Activated CD4-positive, CD25-positive, alpha-beta regulatory T cell treated with anti-CD3 and anti-CD28 coated beads, Interleukin-2, amount 50 U/mL, for 16 hours (primary cell): ENCODE data around the gene TMEM156.
A peak's percentile ranks its signal among the peaks of the same experiment; 100 is the strongest.

ENCODE experiments used
- DNase-seq: peaks from one replicate; pipeline ENCODE4 v3.0.0-alpha.2; 2020; ENCODE audit warnings: low read depth, low spot score

Gene TMEM156, protein sequence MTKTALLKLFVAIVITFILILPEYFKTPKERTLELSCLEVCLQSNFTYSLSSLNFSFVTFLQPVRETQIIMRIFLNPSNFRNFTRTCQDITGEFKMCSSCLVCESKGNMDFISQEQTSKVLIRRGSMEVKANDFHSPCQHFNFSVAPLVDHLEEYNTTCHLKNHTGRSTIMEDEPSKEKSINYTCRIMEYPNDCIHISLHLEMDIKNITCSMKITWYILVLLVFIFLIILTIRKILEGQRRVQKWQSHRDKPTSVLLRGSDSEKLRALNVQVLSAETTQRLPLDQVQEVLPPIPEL

DNA sequence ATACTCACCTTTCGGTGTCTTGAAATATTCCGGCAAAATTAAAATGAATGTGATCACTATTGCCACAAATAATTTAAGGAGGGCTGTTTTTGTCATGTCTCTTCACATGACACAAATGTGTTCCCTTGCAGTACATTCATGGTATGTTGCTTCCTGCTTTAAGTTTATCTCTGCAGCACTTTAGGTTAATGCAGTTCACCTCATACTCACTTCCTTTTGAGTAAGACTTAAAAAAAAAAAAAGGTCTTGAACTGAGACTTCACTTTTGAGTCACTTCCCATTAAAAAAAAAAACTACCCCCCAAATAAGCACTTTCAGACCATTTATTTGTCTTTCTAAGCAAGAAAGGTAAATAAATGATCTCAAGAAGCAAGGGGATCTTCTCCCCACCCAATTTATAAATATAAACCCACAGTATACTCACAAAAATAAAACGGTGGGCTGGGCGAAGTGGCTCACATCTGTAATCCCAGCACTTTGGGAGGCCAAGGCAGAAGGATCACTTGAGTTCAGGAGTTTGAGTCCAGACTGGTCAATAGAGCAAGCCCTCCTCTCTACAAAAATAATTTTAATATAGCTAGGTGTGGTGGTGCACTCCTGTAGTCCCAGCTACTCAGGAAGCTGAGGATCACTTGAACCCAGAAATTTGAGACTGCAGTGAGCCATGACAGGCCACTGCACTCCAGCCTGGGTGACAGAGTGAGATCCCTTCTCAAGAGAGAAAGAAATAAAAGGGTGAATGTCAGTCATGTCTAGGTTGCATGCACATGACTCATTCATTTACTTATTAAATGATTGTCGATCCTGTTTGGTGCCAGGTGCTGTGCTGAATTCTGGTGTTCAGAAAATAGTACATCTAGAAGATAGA is at the start of gene TMEM156:
TSS of gene TMEM156 (minus strand) at position 192 of the 868 bp plus-strand sequence. CDS start at position 96, 96 bp downstream.
- no peak for DNase-seq

DNA sequence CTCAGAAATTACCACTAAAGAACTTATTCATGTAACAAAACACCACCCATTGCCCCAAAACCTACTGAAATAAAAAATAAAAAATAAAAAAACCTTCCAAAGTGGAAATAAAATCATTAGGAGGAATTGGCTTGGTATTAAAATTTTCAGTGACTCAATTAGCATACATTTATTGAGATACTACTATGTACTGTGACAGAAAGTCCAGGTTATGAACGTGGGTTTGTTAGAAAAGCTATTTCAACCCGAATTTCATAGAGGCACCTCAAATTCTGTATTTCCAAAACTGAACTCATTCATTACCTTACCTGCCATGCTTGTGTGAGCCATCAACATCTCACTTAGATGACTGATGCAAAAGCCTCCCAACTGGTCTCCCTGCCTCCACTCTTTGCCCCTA is 46.6 kb upstream of the TMEM156 start:
- no peak for DNase-seq

DNA sequence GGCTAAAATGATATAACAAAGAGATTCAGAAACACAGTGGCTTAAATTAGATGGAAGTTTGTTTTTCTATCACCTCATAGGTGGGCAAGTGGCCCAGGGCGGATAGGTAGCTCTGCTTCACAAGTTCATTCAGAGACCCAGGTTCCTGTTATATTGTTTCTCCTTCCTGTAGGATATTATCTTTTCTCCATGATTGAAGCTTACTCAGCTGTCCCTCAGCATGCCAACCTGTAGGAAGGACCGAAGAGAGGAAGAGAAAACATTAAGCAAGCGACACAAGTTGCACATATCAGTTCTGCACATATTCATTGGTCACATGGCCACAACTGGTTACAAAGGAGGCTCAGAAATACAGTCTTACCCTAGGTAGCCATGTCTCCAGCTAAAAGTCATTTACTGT is 36.7 kb upstream of the TMEM156 start:
- DNase-seq: no peak

DNA sequence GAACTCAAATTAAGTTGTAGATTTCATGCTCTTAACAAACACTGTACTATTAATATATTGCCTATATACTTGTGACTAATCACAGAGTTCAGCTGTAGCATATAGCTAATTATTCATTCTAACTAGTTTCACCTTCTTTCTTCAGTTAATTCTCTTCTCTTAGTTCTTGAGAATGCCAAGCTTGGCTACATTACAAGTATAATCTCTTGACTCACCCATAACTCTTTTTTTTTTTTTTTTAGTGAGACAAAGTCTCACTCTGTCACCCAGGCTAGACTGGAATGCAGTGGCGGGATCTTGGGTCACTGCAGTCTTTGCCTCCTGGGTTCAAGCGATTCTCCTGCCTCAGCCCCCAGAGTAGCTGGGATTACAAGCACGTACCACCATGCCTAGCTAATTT is 35.2 kb upstream of the TMEM156 start:
- DNase-seq: no peak

DNA sequence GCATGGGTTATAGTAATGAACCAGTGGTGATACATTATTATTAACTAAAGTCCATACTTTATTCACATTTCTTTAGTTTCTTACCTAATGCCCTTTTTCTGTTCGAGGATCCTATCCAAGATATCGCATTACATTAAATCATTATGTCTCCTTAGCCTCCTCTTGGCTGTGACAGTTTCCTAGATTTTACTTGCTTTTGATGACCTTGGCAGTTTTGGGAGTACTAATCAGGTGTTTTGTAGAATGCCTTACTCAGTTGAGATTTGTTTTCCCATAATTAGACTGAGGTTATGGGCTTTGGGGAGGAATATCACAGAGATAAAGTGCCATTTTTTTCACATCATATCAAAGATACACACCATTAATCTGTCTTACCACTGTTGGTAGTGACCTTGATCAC is 34.8 kb upstream of the TMEM156 start:
- no peak for DNase-seq

DNA sequence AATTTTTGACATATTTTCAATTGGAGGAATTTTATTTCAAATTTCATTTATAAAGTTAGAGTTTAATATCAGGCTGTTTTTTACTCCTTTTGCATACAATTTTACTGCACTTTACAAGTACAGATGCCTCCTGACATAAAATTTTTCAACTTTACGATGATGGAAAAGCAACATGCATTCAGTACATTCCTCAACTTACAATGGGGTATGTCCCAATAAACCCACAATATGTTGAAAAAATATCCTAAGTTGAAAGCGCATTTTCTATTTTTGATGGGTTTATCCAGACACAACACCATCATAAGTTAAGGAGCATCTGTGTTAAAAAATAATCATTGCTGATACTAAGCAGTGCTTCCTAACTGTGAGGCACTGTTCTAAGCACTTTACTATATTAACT is 34.2 kb upstream of the TMEM156 start:
- DNase-seq: no peak

DNA sequence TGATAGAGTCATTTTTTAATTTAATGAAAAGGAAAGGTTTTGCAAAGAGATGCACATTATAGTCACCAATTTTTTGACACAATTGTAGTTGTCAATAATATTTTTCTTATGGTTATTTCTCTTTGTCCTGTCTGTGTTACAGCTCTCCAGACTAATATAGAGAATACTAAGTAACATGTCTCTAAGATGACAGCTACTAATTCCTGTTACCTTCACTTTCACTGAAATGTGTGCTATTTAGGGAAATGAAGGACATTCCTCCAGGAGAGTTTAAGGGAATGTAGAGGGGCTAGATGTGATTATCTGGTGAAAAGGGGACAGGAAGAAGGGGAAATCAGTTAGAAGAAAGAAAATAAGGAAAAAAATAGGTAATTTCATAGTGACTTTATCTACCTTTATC is 31.2 kb upstream of the TMEM156 start:
- DNase-seq: no peak

DNA sequence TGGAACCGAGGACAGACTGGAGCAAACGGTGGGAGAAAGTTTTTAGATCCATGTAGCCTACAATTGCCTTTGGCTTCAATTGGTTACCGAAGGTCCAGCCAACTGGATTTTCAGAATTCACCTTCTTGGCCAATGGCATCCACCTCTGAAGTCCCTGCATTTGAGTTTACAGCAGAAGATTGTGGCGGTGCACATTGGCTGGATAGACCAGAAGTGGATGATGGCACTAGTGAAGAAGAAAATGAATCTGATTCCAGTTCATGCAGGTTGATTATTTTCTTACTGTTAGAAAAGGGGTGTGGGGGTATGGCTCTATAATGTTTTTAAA is 30.5 kb upstream of the TMEM156 start:
- DNase-seq: no peak

DNA sequence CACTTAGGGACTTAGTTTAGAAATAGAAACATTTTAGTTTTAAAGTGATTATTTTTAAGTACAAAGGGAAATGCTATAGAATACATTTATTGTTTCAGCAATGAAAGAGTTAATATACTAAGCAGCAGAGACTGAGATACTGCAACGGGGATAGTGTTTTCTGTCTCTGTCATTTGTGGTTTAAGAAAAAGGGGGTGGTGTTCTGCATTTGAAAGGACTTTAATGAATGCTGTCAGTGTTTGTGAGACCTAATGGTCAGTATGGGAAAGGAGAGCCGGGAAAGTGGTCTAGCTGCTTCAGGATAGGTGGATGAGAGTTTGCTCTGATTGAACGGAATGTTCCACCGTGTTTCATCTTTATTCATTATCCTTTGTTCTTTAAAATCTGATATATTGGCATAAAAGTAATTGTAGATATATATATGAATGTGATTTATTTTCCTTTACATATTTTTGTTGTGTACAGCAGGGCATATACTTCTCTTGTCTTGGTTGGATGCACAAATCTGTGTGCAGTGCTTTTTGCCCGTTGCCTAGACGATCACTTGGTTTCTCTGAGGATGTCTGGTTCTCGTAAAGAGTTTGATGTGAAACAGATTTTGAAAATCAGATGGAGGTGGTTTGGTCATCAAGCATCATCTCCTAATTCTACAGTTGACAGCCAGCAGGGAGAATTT is 30.0 kb upstream of the TMEM156 start, which contains the start of gene KLHL5:
TSS of gene KLHL5 (plus strand) at position 139 of the 676 bp plus-strand sequence. CDS start at position 560, 421 bp downstream.
- no peak for DNase-seq

DNA sequence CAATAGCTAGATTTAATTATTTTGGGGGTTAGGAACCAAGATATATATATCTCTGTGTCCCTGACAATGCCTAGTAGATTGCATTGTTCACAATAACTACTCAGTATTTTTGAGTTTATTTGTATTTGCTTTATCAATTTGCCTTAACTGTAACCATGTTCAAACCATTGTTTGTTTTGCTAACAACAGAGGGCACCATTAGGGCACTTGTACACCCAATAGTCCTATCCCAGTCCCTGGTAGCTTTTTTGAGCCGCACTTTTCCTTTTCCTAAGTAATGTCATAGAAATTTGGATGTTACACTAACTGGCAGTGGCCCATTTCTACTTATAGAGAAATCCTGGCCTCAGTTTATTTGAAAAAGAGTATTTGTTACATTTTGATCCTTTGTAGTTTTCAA is 29.2 kb upstream of the TMEM156 start:
- no peak for DNase-seq

DNA sequence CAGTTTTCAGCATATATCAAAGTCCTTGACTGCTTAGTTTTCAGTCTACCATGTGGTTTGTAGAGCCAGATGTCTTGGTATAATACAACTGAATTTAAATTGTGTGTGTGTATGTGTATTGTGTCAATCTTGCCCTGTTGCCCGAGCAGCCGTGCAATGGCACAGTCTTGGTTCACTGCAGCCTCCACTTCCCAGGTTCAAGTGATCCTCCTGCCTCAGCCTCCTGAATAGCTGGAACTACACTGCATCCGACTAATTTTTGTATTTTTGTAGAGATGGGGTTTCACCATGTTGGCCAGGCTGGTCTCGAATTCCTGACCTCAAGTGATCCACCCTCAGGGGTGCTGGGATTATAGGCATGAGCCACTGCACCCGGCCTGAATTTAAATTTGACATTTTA is 23.8 kb upstream of the TMEM156 start:
- DNase-seq: no peak

DNA sequence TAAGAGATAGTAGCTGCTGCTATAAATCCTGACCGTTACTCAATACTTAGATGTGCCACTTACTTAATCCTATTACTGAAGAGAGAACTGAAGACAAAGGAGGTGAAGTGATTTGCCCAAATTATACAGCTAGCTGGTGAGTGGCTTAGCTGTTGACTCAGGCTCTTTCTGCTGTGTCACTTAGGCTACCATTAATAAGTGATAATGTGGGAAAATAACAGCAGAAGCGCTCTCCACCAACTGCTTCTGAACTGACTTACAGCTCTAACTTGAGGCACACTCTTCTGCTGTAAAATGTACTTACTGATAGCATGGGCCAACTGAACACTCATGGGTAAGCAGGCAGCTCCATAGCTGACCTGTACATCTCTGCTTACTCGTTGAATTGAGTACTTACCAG is 22.3 kb upstream of the TMEM156 start:
- no peak for DNase-seq

DNA sequence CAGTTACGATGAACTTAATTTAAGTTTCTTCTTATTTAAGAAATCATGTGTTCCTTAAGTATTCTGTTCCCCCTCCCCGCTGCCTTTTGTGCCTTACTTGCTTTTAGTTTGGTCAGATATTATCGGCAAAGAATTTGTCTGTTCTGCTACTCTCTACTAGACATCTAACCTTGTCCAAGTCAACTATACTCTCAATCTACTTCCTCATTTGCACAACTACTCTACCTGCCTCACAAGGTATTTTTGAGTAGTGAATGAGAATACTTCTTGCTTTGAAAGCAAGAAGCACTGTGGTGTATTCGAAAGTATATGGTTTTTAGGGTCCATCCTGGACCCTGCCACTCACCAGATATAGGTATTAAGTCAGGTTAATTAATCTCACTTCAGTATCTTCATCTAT is 21.8 kb upstream of the TMEM156 start:
- no peak for DNase-seq

DNA sequence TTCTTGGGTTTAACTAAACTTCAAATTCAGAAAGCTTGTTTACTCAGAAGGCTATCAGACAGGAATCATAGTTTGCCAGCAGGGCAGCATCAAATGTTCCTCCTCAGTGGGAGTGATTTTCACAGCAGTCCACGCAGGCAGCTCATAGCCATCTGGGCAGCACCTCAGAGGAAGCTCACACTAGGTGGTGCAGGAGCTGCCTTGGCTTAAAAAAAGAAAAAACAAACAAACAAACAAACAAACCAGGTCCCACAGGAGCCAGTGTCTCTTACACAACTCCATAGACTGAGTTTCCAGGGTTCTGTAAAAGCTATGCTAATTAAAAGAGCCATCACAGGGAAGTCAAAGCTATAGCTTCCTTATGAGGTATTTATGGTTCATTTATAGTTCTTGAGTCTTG is 19.3 kb upstream of the TMEM156 start:
- DNase-seq: no peak

DNA sequence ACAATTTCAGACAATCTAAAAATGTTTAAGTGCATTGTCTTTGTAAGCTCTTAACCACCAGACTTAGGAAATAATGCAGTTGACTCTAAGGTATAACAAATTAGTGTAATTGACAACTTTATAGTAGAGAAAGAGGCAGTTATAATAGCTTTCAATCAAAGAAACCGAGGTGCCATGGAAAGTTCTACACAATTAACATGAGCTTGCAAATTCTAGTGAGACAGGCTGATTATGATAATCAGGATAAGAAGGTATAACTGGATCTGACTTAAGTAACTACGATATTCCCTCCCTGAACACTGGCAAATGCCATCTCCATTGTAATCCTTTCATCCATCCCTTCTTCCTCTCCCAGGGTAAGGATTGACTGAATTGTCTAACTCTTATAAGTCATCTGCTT is 18.4 kb upstream of the TMEM156 start:
- no peak for DNase-seq

DNA sequence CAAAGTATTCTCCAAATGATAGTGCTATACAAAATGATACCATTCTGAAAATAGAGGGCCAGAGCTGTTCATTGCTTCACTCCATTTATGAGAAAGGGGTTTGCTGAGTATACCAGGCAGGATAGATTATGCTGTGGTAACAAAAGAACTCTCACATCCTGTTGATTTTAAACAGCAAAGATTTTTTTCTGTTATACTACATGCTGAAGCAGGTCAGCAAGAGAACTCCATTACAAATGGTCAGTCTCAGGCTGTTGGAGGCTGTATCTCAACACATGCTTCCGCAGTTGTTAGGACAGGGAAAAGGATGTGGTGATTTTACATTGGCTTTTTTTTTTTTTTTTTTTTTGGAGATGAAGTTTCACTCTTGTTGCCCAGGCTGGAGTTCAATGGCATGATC is 16.1 kb upstream of the TMEM156 start:
- DNase-seq: no peak

DNA sequence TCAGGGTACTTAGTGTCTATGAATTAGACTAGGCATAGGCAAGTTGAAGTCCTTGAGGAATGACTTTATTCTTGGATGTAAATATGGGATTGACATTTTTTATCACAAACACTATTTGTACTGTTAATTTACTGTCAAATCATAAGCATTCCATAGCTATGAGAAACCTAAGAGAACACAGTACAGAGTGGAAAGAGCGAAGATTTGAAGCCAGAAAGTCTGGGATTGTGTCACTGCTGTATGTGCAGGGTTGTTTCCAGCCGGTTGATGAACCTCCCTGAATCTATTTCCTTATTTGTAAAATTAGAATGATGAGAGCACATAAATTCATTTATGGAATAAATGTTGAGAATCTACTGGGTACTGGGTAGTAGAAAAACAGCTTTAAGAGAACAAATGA is 15.5 kb upstream of the TMEM156 start:
- no peak for DNase-seq

DNA sequence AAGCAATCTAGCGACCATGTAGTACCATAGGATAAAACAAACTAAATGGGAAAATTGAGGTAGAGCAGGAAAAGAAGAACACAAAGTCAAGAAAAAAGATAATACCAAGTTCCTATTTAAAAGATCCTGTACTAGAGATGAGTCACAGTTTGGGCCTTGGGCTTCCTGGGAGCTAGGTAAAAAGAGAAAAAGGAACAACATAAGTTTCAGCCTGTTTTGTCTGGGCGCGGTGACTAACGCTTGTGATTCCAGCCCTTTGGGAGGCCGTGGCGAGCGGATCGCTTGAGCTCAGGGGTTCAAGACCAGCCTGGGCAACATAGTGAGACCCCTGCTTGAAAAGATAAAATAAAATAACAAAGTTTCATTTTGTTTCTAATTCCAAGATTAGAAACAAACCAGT is 14.0 kb upstream of the TMEM156 start:
- no peak for DNase-seq

DNA sequence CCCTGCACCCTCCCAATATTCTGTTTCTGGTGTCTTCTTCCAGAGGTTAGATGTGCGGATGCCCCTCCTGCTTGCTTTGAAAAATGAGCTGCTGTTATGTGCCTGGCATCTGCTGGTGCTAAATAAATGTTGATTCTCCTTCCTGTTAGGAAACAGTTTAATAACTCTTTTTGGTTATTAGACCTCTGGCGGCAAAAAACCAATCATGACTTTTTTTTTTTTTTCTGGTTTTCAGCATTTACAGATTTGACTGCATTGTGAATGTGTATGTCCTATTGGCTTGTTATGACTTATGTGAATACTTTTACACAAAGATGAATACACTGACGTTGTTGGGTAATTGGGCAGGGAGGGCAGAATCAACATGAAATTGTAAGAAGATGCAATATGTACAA is 13.6 kb upstream of the TMEM156 start:
- DNase-seq: no peak

DNA sequence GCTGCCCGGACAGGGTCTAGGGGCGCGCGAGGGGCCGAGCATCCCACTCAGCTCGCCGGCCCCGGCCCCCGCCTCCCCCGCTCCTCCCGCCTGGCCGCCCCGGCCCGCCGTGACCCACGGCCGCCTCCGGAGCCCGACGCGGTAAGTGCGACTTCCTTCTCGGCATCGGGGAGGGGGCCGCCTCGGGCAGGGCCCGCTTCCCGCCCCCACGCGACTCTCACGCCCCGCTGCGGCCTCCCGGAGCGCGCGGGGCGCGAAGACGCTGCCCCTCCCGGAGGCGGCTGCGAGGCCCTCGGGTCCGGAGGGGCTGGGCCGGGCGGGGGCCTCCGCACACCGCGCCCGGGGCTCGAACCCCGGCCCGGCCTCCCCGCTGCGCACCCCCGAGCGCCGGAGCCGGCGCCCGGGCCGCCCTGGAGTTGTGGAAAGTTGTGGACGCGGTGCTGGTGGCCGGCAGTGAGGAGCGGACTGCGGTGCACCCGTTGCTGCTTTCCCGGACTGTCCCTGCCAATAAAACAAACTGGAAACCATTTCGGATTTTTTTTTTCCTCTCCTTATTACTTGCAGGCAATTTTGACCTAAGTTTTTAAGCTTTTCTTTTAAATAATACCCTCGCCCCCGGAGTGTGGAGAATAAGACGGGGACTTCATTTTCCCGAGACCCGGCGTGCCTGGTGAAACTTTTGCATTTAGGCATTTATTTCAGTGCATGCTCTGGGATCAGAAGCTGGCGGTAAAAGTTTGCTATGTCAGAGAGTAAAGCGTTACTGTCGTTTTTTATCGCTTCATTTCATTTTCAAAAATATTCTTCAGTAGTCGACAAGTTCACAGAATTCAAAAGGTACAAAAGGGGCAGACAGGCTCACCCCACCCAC is 13.0 kb upstream of the TMEM156 start:
- no peak for DNase-seq

DNA sequence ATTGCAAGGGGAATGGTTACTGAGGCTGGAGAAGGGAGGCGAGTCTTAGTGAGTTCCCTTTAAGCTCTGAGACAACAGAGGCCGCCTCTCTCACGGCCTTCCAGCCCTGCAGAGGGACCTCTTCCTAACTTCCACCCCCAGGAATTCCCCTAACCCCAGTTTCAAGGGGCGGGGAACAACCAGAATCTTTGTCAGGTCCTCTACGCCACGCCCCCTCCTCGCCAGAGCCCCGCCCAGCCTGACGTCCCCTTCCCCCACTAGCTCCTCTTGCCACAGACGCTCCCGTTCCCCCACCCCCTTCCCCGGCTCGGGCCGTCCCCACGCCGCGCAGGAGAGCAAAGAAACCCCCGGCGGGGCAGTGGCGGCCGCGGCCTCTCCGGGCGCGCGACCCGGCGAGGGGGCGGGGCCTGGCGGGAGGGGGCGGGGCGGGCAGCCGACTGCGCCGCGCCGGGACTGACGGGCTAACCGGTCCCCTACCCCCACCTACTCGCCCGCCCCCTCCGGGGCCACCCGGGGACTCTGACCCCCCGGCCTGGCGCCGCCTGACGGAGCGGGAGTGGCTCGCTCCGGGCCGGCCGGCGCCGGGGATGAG is 12.3 kb upstream of the TMEM156 start:
- DNase-seq: peak; percentile 83
